Vagina (tissue), 2 donors: ENCODE data around the gene S100A2. TPM values are rescaled to one million over a fixed set of nuclear protein-coding genes. Genes with fewer than 3 reads are reported as not detected.

Source experiments
- DNase-seq, 2 donors: peaks; one replicate each; pipeline ENCODE4 v3.0.0-alpha.2; 2017; ENCODE audit errors: extremely low spot score in 2 of 2
- H3K27ac ChIP-seq: fragments of 200-600 bp; sonication (generic); one replicate; pipeline ENCODE4 v1.5.1; 2019
- H3K27me3 ChIP-seq: fragments of 200-600 bp; sonication (generic); one replicate; pipeline ENCODE4 v1.5.1; 2019
- H3K36me3 ChIP-seq, 2 donors: fragments of 200-600 bp; sonication (generic); one replicate each; pipeline ENCODE4 v1.5.1; 2017 to 2019
- H3K4me1 ChIP-seq: fragments of 200-600 bp; sonication (generic); one replicate; pipeline ENCODE4 v1.5.1; 2019
- H3K4me3 ChIP-seq, 2 donors: fragments of 200-600 bp; sonication (generic); 1 replicate in 1 of 2; 2 replicates in 1 of 2; pipeline ENCODE4 v1.5.1; 2016 to 2019
- H3K9me3 ChIP-seq: fragments of 200-600 bp; sonication (generic); one replicate; pipeline ENCODE4 v1.5.1; 2019
- CTCF ChIP-seq, 3 experiments: fragments of 450-650 bp in 2 of 3; fragments of 200-600 bp in 1 of 3; sonication (generic) in 1 of 3; IDR thresholded peaks; one replicate each; pipeline ENCODE4 v1.5.1; 2017 to 2019; ENCODE audit warnings: antibody characterized with exemption in 3 of 3, mild to moderate bottlenecking in 2 of 3, moderate library complexity in 2 of 3
- POLR2A ChIP-seq, 2 donors: fragments of 450-650 bp; IDR thresholded peaks; one replicate each; pipeline ENCODE4 v1.6.1; 2017; ENCODE audit warnings: antibody characterized with exemption in 2 of 2, mild to moderate bottlenecking in 2 of 2, moderate library complexity in 2 of 2
- POLR2AphosphoS5 ChIP-seq, 2 donors: sonication (generic); formaldehyde crosslinking; IDR thresholded peaks; one replicate each; pipeline ENCODE4 v1.9.0; 2017; ENCODE audit warnings: antibody characterized with exemption in 2 of 2, mild to moderate bottlenecking in 2 of 2, low read depth in 1 of 2; ENCODE audit not compliant: insufficient read depth in 1 of 2
- intact Hi-C: fragments of 100-400 bp; cut with DNase I; formaldehyde crosslinking; loops from one replicate; pipeline ENCODE4 v1.15.1; 2023
- total RNA-seq: library from RNA; depleted of rRNA; stranded (reverse); fragments of >200 nt; gene quantifications from one replicate; pipeline ENCODE4 v1.2.3, GENCODE V29; 2016

S100A2 gene
- total RNA-seq, 1 donor from 2014 or later, result 470 TPM

GRCh38 chr1:153612755-153613331 lies 47.2 kb upstream of the S100A2 start, which contains the start of gene S100A16:
TSS of gene S100A16 (minus strand) at chr1:153613137. CDS start at chr1:153608151, 4,986 bp downstream.
- Histone ChIP-seq H3K27ac (peak within 1 kb of the TSS; percentile 96), H3K4me3 (peak within 1 kb of the TSS; percentile 52 to 68), H3K36me3 (peaks cover 0 to under 1% of the 10 kb centered on the region in 2 donors), H3K27me3 (no peaks in the 10 kb centered on the region), H3K9me3 (no peaks in the 10 kb centered on the region), H3K4me1 (peaks cover 77% of the 10 kb centered on the region)
- TF ChIP-seq POLR2AphosphoS5 (IDR thresholded peaks at IDR 0.05; ENCODE audit: insufficient read depth in 1 of 2, low read depth in 1 of 2) (peak; percentile 52 to 90), POLR2A (IDR thresholded peaks at IDR 0.05) (peak in 1 of 2 donors; percentile 67), CTCF (IDR thresholded peaks at IDR 0.05) (no peak)
- intact Hi-C loops, result loop anchor here (5.0 kb wide), 1 partner anchor 101 kb away; no protein-coding TSS in a partner anchor
- DNase-seq, result no peak

- TF ChIP-seq POLR2A (IDR thresholded peaks at IDR 0.05), result no peak
- no peak for TF ChIP-seq CTCF (IDR thresholded peaks at IDR 0.05)
- TF ChIP-seq POLR2AphosphoS5 (IDR thresholded peaks at IDR 0.05; ENCODE audit: insufficient read depth in 1 of 2, low read depth in 1 of 2), result no peak
- Histone ChIP-seq H3K27ac (peak overlapping the region; percentile 96), H3K4me1 (peaks cover 77% of the 10 kb centered on the region), H3K36me3 (peaks cover 0 to 6% of the 10 kb centered on the region in 2 donors), H3K9me3 (no peaks in the 10 kb centered on the region), H3K27me3 (no peaks in the 10 kb centered on the region), H3K4me3 (peak overlapping the region; percentile 52 to 68)
- no peak for DNase-seq
- intact Hi-C loops, result loop anchor here (5.0 kb wide), 1 partner anchor 100 kb away; no protein-coding TSS in a partner anchor
Observed at GRCh38 chr1:153612111-153612754, 46.6 kb upstream of the S100A2 start.

DNA sequence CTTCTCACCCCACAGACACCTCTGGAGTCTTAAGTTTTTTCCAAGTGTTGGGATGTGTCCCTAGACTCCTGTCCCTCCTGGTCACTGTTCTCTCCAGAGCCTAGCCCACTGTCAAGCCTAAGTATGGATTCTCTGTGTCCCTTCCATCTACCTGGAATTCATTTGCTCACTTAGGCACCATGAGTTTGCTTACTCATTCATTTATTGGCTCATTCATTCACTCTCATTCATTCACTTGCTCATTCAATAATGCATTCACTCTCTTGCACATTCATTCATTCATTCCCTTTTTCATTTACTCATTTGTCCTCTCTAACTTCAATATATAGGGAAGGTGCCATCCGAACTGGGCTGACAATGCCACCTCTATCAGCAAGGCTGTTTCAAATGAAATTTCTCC lies 45.7 kb upstream of the S100A2 start:
- H3K36me3 ChIP-seq, result peaks cover 0 to 15% of the 10 kb centered on the region in 2 donors
- H3K4me3 ChIP-seq, result peak overlapping the region; percentile 52 to 68
- no peaks in the 10 kb centered on the region for H3K9me3 ChIP-seq
- H3K4me1 ChIP-seq, result peaks cover 73% of the 10 kb centered on the region
- DNase-seq, result no peak
- TF ChIP-seq CTCF (IDR thresholded peaks at IDR 0.05) (no peak), POLR2A (IDR thresholded peaks at IDR 0.05) (no peak)
- peak overlapping the region; percentile 96 for H3K27ac ChIP-seq
- intact Hi-C loops, result loop anchor here (5.0 kb wide), 1 partner anchor 99 kb away; no protein-coding TSS in a partner anchor
- H3K27me3 ChIP-seq, result no peaks in the 10 kb centered on the region

DNA sequence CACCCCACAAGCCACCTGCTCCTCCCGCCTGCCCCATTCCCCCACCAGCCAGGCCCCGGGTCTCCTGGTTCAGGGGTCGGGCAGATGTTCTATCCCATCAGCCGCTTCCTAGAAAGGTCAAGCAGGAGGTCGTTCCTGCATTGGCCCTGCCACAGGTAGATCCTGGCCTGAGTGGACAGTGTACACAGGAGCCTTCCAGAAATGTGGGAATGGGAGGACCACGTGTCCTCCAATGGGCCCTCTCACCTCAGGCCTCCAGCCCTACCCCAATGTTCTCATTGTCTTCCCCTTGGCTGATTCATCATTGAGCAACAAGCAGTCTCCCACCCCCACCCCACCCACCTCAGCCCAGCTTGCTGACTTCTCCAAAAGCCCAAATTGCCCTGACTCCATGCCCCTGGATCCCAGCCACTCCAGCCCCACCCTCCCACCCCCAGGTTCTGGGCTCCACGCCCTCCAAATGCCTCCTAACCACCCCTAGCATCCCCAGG lies 45.2 kb upstream of the S100A2 start:
- H3K9me3 ChIP-seq, result no peaks in the 10 kb centered on the region
- peaks cover 68% of the 10 kb centered on the region for H3K4me1 ChIP-seq
- no peak for DNase-seq
- peak overlapping the region; percentile 52 to 68 for H3K4me3 ChIP-seq
- TF ChIP-seq CTCF (IDR thresholded peaks at IDR 0.05) (no peak), POLR2AphosphoS5 (IDR thresholded peaks at IDR 0.05; ENCODE audit: insufficient read depth in 1 of 2, low read depth in 1 of 2) (no peak), POLR2A (IDR thresholded peaks at IDR 0.05) (no peak)
- H3K36me3 ChIP-seq, result peaks cover 0 to 20% of the 10 kb centered on the region in 2 donors
- no peaks in the 10 kb centered on the region for H3K27me3 ChIP-seq
- intact Hi-C loops, result loop anchor here (5.0 kb wide), 1 partner anchor 99 kb away; no protein-coding TSS in a partner anchor
- H3K27ac ChIP-seq, result peak overlapping the region; percentile 96
